NOMO-1 treated with DMSO at 0.1 percent for 48 hours (cell line): ENCODE measurements around the gene CASP7.
"Not testable (repeated sequence)": the region's sequence is repeated elsewhere in the genome, so short reads cannot be mapped to it uniquely, and the experiment has no call there.

Experiments
- DNase-seq: peaks from one replicate; lab custom pipeline; 2025; ENCODE audit not compliant: unreplicated experiment; lab: John Stamatoyannopoulos, UW

The CASP7 gene

GRCh38 chr10:113752553-113752952 is 72.8 kb downstream of the CASP7 start:
- DNase-seq: no peak

DNA sequence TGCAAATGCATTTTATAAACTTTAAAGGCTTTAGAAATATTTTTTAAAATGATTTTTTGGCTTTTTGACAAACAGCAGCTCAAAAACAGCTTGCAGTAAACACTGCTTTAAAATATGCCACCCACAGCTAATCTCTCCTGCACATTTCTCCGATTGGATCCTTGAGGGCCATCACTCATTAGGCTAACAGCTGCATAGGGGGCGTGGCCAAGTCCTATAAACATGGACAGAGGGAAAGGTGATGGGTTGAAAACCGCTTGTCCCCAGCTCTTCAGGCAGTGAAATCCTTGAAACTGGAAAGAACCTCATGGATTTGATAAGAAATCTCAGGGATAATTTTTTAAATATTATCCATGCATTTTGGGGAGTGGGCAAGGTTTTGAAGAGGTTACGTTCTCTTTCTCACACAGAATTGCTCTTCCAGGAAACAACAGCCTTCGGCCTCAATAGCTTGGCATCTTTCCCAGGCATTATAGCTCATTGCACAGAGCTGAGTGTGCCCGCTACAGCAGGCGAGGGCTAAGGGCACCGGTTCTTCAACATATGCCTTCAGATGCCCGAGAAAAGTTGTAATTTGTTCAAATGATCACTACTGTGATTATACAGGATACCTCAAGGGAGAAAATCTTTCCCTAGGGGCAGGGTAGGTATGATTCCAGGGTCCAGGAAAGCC is 73.4 kb downstream of the CASP7 start:
- DNase-seq: no peak

DNA sequence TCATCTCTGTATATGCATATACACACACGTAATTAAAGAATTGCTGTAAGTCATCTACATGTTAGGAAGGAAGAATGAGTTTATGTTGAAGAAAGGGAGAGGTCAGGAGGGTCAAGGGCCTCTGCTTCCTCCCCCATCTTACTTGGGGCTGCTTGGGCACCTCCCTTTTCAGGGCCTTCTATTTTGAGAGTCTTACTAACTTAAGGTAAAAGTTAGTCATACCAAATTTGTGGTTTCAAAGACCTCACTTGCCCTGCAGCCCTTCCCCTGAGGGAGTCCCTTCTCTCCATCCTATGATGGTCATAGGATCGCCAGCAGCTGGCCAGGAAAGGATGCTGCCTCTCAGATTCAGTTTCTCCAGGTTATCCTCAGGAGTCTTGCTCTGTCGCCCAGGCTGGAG is 74.4 kb downstream of the CASP7 start:
- no peak for DNase-seq

- DNase-seq: no peak
Observed at GRCh38 chr10:113754768-113755167, 75.1 kb downstream of the CASP7 start.

- DNase-seq: no peak
Observed at GRCh38 chr10:113756940-113757543, 77.3 kb downstream of the CASP7 start.

- DNase-seq: no peak
Observed at GRCh38 chr10:113762083-113762482, 82.4 kb downstream of the CASP7 start.

- no peak for DNase-seq
Observed at GRCh38 chr10:113764582-113764981, 84.9 kb downstream of the CASP7 start.

DNA sequence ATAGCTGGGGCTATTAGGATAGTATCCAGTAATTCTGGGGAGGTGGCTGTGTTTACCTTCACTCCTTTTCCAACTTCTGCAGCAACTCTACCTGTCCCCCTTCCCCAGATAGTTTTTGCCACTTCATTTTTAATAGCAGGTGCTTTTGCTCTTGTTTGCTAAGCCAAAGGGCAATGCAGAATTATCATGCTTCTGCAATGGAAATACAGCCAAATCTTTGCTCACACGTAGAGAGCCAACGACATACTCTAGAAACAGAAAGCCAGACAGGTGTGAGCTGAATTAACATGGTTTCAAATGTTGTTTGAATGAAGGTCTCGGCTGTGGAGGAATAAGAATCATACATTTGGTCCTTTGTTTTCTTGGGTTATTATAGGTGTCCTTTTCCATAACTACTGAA is 86.2 kb downstream of the CASP7 start:
- DNase-seq: no peak

DNA sequence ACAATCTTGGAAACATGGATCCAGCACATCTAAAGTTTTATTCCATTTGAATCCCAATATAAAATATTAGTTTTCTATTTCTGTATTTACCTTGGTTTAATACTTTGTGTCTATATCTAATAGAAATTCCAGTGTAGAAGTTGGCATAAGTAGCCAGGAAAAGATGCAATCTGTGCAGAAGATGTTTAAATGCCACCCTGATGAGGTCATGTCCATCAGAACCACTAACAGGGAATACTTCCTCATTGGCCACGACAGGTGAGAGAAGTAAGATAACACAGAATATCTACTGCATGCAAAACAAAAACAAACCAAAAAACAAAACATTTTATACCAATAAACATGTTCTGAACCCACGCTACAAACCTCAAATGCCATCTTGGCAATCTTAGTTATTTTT is 87.5 kb downstream of the CASP7 start:
- no peak for DNase-seq

DNA sequence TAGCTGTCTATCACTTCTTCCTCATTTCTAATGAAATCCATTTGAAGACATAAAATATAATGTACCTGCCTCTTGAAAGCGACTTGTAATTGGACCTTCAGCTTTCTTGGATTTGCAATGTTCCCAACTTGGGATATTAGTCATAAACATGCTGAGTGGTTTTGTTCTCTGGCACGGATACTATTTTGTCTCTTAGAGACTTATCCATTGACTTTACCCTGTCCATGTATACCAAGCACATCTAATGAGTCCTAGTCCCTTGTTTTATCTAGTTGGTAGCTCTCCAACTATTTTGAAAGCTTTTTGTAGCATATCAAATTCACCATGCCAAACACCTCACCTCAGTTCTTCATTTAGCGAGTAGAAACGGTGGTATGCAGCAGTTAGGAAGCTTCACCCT is 90.6 kb downstream of the CASP7 start:
- DNase-seq: no peak

DNA sequence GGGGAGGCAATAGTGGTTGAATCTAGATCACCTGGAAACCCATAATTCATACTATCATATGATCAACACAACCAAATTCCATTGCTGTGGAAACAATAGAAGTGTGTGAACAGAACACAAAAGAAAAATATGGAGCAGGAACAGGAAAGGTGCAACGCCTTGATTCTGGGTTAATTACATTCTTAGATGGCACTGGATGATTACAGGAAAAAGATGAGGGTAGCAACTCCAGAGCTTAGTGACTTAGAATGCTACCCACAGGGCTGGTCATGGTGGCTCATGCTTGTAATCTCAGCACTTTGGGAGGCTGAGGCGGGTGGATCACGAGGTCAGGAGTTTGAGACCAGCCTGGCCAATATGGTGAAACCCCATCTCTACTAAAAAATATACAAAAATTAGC is 91.4 kb downstream of the CASP7 start:
- DNase-seq: not testable (repeated sequence)

- no peak for DNase-seq
Observed at GRCh38 chr10:113775686-113776294, 96.1 kb downstream of the CASP7 start.

- no peak for DNase-seq
Observed at GRCh38 chr10:113776553-113776952, 96.8 kb downstream of the CASP7 start.
